CD4-positive, alpha-beta memory T cell (primary cell): ENCODE results near the gene LGR5. TPM values are rescaled to one million over a fixed set of nuclear protein-coding genes. Genes with fewer than 3 reads are reported as not detected.

Experiments
- CTCF ChIA-PET: fragments of 350-600 bp; sonication (Branson Sonifier 250); formaldehyde crosslinking; loops from one replicate; lab custom pipeline; 2021; ENCODE audit warnings: inconsistent platforms; ENCODE audit not compliant: partially characterized antibody; lab: Charles Lee
- POLR2A ChIA-PET: fragments of 350-600 bp; sonication (Branson Sonifier 250); formaldehyde crosslinking; loops from one replicate; lab custom pipeline; 2021; ENCODE audit not compliant: partially characterized antibody; lab: Charles Lee
- DNase-seq, 5 donors: peaks; one replicate each; pipeline versions ENCODE4 v3.0.0 to v3.0.0-alpha.2; 2020 to 2022; ENCODE audit warnings: mixed read lengths in 1 of 5
- H3K27ac ChIP-seq: one replicate; pipeline ENCODE4 v1.7.0; 2013; ENCODE audit warnings: low read depth, low read length
- H3K27me3 ChIP-seq: 2 replicates; pipeline ENCODE4 v1.7.0; 2013; ENCODE audit warnings: mild to moderate bottlenecking, low read length, moderate library complexity; ENCODE audit not compliant: insufficient read depth
- H3K36me3 ChIP-seq: 2 replicates; pipeline ENCODE4 v1.7.0; 2013; ENCODE audit warnings: mild to moderate bottlenecking, low read length, moderate library complexity; ENCODE audit not compliant: insufficient read depth
- H3K4me1 ChIP-seq: 2 replicates; pipeline ENCODE4 v1.7.0; 2013; ENCODE audit warnings: mild to moderate bottlenecking, low read length, moderate library complexity; ENCODE audit not compliant: insufficient read depth
- H3K4me3 ChIP-seq, 2 donors: one replicate each; pipeline ENCODE4 v1.7.0; 2013; ENCODE audit warnings: low read length in 2 of 2, mild to moderate bottlenecking in 1 of 2
- H3K9me3 ChIP-seq, 2 donors: one replicate each; pipeline ENCODE4 v1.7.0; 2013; ENCODE audit warnings: low read length in 2 of 2, control low read depth in 1 of 2; ENCODE audit not compliant: control insufficient read depth in 1 of 2
- H3K27ac Mint-ChIP-seq, 7 donors: one replicate each; pipeline ENCODE4 v1.8.0; 2020 to 2021; ENCODE audit warnings: mixed read lengths in 7 of 7, mild to moderate bottlenecking in 6 of 7, inconsistent platforms in 3 of 7, moderate library complexity in 3 of 7
- H3K27me3 Mint-ChIP-seq, 2 donors: one replicate each; pipeline ENCODE4 v1.8.0; 2020 to 2021; ENCODE audit warnings: mixed read lengths in 2 of 2
- H3K36me3 Mint-ChIP-seq, 2 donors: one replicate each; pipeline ENCODE4 v1.8.0; 2020 to 2021; ENCODE audit warnings: mixed read lengths in 2 of 2, inconsistent platforms in 1 of 2, mild to moderate bottlenecking in 1 of 2
- H3K4me1 Mint-ChIP-seq, 4 donors: one replicate each; pipeline ENCODE4 v1.8.0; 2020 to 2021; ENCODE audit warnings: mixed read lengths in 4 of 4, mild to moderate bottlenecking in 1 of 4
- H3K4me3 Mint-ChIP-seq, 8 donors: one replicate each; pipeline ENCODE4 v1.8.0; 2020 to 2021; ENCODE audit warnings: mixed read lengths in 8 of 8, mild to moderate bottlenecking in 7 of 8, moderate library complexity in 6 of 8, inconsistent platforms in 3 of 8
- H3K9me3 Mint-ChIP-seq, 8 donors: one replicate each; pipeline ENCODE4 v1.8.0; 2020 to 2021; ENCODE audit warnings: mixed read lengths in 8 of 8, mild to moderate bottlenecking in 5 of 8, inconsistent platforms in 3 of 8, moderate library complexity in 1 of 8
- intact Hi-C: fragments of 100-400 bp; cut with micrococcal nuclease; formaldehyde crosslinking; loops from one replicate; pipeline ENCODE4 v1.15.1; 2023
- polyA plus RNA-seq, 2 donors: library from polyadenylated mRNA; unstranded; fragments of 300-500 nt; fragmentation: Illumina TruSeq; gene quantifications; one replicate each; pipeline ENCODE4 v1.2.3, GENCODE V29; 2021
- total RNA-seq, 2 experiments: library from RNA; stranded (reverse); gene quantifications; one replicate each; pipeline ENCODE4 v1.2.3, GENCODE V29; 2021

The LGR5 gene
- total and polyA plus RNA-seq, 4 experiments from 2014 or later, result not detected

DNA sequence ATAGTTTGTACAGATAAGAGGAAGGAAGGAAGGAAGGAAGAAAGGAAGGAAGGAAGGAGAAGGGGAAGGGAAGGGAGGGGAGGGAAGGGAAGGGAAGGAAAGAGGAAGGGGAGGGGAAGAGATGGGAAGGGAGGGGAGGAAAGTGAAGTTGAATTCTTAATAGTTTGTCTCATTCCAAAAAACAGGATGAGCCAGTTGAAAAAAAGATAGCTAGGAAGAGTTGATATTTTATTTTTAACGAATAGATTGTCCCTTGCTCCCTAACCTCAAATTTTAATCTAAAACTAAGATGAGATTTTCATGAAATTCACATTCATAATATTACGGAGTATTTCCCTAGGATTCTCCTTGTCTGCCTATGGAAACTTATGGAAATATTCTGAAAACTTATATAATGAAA, 143.3 kb downstream of the LGR5 start:
- H3K4me1 Mint-ChIP-seq, result no peaks in the 10 kb centered on the region
- H3K4me3 Mint-ChIP-seq, result no peak overlapping the region
- Histone ChIP-seq H3K27me3 (no peaks in the 10 kb centered on the region), H3K4me1 (no peaks in the 10 kb centered on the region), H3K4me3 (no peak overlapping the region), H3K36me3 (no peaks in the 10 kb centered on the region), H3K9me3 (no peaks in the 10 kb centered on the region), H3K27ac (no peak overlapping the region)
- H3K27ac Mint-ChIP-seq, result no peak overlapping the region
- CTCF ChIA-PET, result no interaction called here
- H3K9me3 Mint-ChIP-seq, result peaks cover 0 to 4% (median 0%) of the 10 kb centered on the region in 8 donors
- intact Hi-C loops, result no loop called here
- H3K36me3 Mint-ChIP-seq, result no peaks in the 10 kb centered on the region
- peaks cover 3 to 11% of the 10 kb centered on the region in 2 donors for H3K27me3 Mint-ChIP-seq
- POLR2A ChIA-PET, result no interaction called here
- no peak for DNase-seq

DNA sequence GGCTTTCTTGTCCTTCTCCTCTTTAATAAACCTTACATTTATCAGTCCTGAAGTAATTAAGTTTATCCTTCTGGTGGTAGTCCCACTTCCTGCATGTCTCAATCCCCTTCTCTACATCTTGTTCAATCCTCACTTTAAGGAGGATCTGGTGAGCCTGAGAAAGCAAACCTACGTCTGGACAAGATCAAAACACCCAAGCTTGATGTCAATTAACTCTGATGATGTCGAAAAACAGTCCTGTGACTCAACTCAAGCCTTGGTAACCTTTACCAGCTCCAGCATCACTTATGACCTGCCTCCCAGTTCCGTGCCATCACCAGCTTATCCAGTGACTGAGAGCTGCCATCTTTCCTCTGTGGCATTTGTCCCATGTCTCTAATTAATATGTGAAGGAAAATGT, 144.8 kb downstream of the LGR5 start:
- H3K9me3 Mint-ChIP-seq, result peaks cover 0 to 4% (median 0%) of the 10 kb centered on the region in 8 donors
- Histone ChIP-seq H3K36me3 (no peaks in the 10 kb centered on the region), H3K27me3 (no peaks in the 10 kb centered on the region), H3K4me3 (no peak overlapping the region), H3K9me3 (no peaks in the 10 kb centered on the region), H3K4me1 (no peaks in the 10 kb centered on the region), H3K27ac (no peak overlapping the region)
- H3K27ac Mint-ChIP-seq, result peak overlapping the region in 1 of 7 donors; percentile 9
- H3K36me3 Mint-ChIP-seq, result no peaks in the 10 kb centered on the region
- peaks cover 9 to 11% of the 10 kb centered on the region in 2 donors for H3K27me3 Mint-ChIP-seq
- intact Hi-C loops, result no loop called here
- no peak for DNase-seq
- no peaks in the 10 kb centered on the region for H3K4me1 Mint-ChIP-seq
- H3K4me3 Mint-ChIP-seq, result no peak overlapping the region
- ChIA-PET CTCF (no interaction called here), POLR2A (no interaction called here)

DNA sequence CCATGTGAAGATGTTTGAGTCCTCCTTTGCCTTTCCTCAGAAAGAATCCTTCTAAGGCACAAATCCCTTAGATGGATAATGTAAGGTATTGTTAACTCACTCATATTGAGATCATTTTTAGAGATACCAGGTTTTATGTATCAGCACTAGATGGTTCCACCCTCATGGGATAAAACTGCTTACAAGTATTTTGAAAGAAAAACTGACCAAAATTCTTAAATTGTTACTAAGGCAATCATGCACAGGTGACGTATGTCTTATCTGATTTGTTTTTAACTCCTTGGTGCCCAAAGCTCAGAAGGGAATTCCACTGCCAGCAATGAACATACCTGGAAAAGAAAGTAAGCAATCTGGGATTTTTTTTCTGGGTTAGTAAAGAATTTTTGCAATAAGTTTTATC, 145.6 kb downstream of the LGR5 start:
- Mint-ChIP-seq H3K27me3 (peaks cover 10 to 14% of the 10 kb centered on the region in 2 donors), H3K27ac (no peak overlapping the region), H3K36me3 (no peaks in the 10 kb centered on the region), H3K9me3 (peaks cover 0 to 4% (median 0%) of the 10 kb centered on the region in 8 donors), H3K4me1 (no peaks in the 10 kb centered on the region), H3K4me3 (no peak overlapping the region)
- Histone ChIP-seq H3K4me3 (no peak overlapping the region), H3K36me3 (no peaks in the 10 kb centered on the region), H3K27ac (no peak overlapping the region), H3K27me3 (no peaks in the 10 kb centered on the region), H3K9me3 (no peaks in the 10 kb centered on the region), H3K4me1 (no peaks in the 10 kb centered on the region)
- ChIA-PET POLR2A (no interaction called here), CTCF (no interaction called here)
- no peak for DNase-seq
- intact Hi-C loops, result no loop called here

DNA sequence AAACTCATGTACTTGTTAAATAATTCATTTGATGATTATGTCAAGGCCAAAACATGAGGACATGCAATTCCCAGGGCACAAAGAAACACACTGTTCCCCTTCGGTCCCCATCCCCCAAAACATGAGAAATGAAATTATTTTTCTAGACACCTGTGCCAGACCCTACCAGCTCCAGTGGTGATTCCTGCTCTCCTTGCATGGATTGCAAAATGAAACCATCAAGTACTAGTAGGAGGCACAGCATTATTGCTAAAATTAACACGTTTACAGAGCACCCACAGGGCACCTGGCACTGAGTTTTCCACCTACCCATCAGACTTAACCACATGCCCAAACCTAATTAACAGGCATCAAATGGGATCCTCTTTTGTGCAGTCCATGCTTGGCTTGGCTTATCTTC, 147.4 kb downstream of the LGR5 start:
- H3K36me3 ChIP-seq, result no peaks in the 10 kb centered on the region
- POLR2A ChIA-PET, result no interaction called here
- H3K4me3 Mint-ChIP-seq, result no peak overlapping the region
- H3K27me3 ChIP-seq, result no peaks in the 10 kb centered on the region
- no peak overlapping the region for H3K27ac ChIP-seq
- CTCF ChIA-PET, result no interaction called here
- no peak overlapping the region for H3K27ac Mint-ChIP-seq
- H3K4me1 ChIP-seq, result no peaks in the 10 kb centered on the region
- no peak overlapping the region for H3K4me3 ChIP-seq
- intact Hi-C loops, result no loop called here
- no peaks in the 10 kb centered on the region for H3K36me3 Mint-ChIP-seq
- DNase-seq, result no peak
- H3K4me1 Mint-ChIP-seq, result no peaks in the 10 kb centered on the region
- peaks cover 16 to 22% of the 10 kb centered on the region in 2 donors for H3K27me3 Mint-ChIP-seq
- H3K9me3 Mint-ChIP-seq, result peaks cover 0 to 4% (median 0%) of the 10 kb centered on the region in 8 donors
- H3K9me3 ChIP-seq, result no peaks in the 10 kb centered on the region

DNA sequence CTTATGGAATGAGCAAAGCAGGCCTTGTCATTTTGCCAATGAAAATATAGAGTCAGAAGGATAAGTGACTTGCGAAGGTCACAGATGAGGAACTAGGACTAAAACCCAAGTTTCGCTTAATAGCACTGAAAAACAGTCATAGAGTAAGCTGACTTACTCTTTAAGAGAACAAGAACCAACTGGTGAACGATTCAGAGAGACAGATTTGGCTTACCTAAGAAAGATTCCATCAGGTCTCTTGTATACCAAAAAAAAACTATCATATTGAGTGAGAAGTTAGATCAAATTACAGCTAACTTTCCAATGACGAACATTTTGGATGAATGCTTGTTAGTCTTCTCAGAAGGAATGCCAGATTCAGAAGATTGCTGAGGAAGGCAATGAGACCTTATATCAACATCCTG, 149.9 kb downstream of the LGR5 start:
- H3K27ac Mint-ChIP-seq, result no peak overlapping the region
- no peaks in the 10 kb centered on the region for H3K4me1 ChIP-seq
- no peaks in the 10 kb centered on the region for H3K36me3 Mint-ChIP-seq
- H3K27ac ChIP-seq, result no peak overlapping the region
- DNase-seq, result no peak
- H3K36me3 ChIP-seq, result no peaks in the 10 kb centered on the region
- no peaks in the 10 kb centered on the region for H3K9me3 ChIP-seq
- H3K4me3 Mint-ChIP-seq, result no peak overlapping the region
- intact Hi-C loops, result no loop called here
- no peaks in the 10 kb centered on the region for H3K4me1 Mint-ChIP-seq
- H3K4me3 ChIP-seq, result no peak overlapping the region
- POLR2A ChIA-PET, result no interaction called here
- H3K9me3 Mint-ChIP-seq, result no peaks in the 10 kb centered on the region
- CTCF ChIA-PET, result no interaction called here
- peaks cover 1% of the 10 kb centered on the region for H3K27me3 ChIP-seq
- H3K27me3 Mint-ChIP-seq, result peaks cover 27 to 37% of the 10 kb centered on the region in 2 donors

DNA sequence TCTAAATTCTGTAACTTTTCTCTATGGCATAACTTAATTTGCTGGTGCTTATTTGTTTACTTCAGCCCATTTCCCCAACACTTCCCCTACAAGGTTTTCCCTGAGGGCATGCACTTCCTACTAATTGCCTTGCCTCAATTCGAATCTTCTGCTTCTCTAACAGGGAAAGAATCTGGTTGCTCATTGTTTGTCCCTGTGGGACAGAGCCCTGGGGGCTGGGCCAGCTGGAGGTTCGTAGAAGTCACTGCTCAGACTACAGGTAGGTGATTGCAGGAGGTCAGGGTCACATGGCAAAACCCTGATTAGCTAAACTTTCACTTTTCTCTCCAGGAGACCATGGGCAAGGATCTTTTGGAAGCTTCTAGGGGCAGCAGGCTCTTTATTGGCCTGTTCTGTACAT, 152.0 kb downstream of the LGR5 start:
- no peaks in the 10 kb centered on the region for H3K9me3 Mint-ChIP-seq
- H3K36me3 Mint-ChIP-seq, result no peaks in the 10 kb centered on the region
- CTCF ChIA-PET, result no interaction called here
- no peaks in the 10 kb centered on the region for H3K36me3 ChIP-seq
- intact Hi-C loops, result no loop called here
- no peaks in the 10 kb centered on the region for H3K4me1 Mint-ChIP-seq
- H3K27ac ChIP-seq, result no peak overlapping the region
- DNase-seq, result no peak
- peaks cover 32 to 47% of the 10 kb centered on the region in 2 donors for H3K27me3 Mint-ChIP-seq
- H3K9me3 ChIP-seq, result no peaks in the 10 kb centered on the region
- H3K4me3 Mint-ChIP-seq, result no peak overlapping the region
- no peaks in the 10 kb centered on the region for H3K4me1 ChIP-seq
- POLR2A ChIA-PET, result no interaction called here
- H3K27ac Mint-ChIP-seq, result no peak overlapping the region
- H3K27me3 ChIP-seq, result peaks cover 4% of the 10 kb centered on the region
- no peak overlapping the region for H3K4me3 ChIP-seq

DNA sequence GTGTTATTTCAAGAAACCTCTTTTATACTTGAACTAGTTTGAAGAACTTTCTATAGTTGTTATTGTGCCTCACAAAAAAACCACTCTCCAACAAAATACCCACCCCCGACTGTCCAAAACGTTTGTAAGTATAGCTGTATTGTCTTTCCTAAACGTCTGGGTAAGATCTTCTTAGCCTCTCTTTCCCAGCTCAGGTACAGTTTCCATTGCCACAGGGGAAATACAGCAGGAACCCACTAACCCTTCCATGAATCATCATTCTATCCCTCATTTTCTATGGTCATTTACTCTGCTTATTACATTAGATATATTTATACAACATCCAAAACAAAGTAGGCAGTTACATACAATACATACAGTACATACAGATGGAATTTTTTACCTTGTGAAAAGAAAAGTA, 153.2 kb downstream of the LGR5 start:
- H3K27me3 Mint-ChIP-seq, result peaks cover 28 to 47% of the 10 kb centered on the region in 2 donors
- no peak for DNase-seq
- H3K4me1 ChIP-seq, result no peaks in the 10 kb centered on the region
- no peaks in the 10 kb centered on the region for H3K4me1 Mint-ChIP-seq
- H3K27me3 ChIP-seq, result peaks cover 4% of the 10 kb centered on the region
- H3K4me3 ChIP-seq, result no peak overlapping the region
- CTCF ChIA-PET, result no interaction called here
- H3K9me3 Mint-ChIP-seq, result no peaks in the 10 kb centered on the region
- no peak overlapping the region for H3K27ac Mint-ChIP-seq
- no peak overlapping the region for H3K27ac ChIP-seq
- POLR2A ChIA-PET, result no interaction called here
- no peaks in the 10 kb centered on the region for H3K36me3 Mint-ChIP-seq
- intact Hi-C loops, result no loop called here
- no peaks in the 10 kb centered on the region for H3K36me3 ChIP-seq
- H3K9me3 ChIP-seq, result no peaks in the 10 kb centered on the region
- H3K4me3 Mint-ChIP-seq, result no peak overlapping the region
